ENCODE data around the gene CLNS1A. TPM values are rescaled to one million over a fixed set of nuclear protein-coding genes. Genes with fewer than 3 reads are reported as not detected.
"Not testable (repeated sequence)": the region's sequence is repeated elsewhere in the genome, so short reads cannot be mapped to it uniquely, and the experiment has no call there.

The CLNS1A gene
- total RNA-seq, 2 experiments from 2014 or later, result 99.9 to 103 TPM

- POLR2A ChIA-PET; H3K36me3 Mint-ChIP-seq (ENCODE audit: low read depth); H3K9me3 Mint-ChIP-seq (ENCODE audit: insufficient read depth); H3K4me3 Mint-ChIP-seq; H3K27me3 Mint-ChIP-seq (ENCODE audit: low read depth); H3K4me1 Mint-ChIP-seq (ENCODE audit: low read depth); DNase-seq; ATAC-seq; H3K27ac Mint-ChIP-seq: not testable (repeated sequence)
- CTCF ChIA-PET, result interaction anchor here (1.0 kb wide), 1 partner anchor 27 kb away, joined by 3 read pairs; no protein-coding TSS in a partner anchor
Observed at GRCh38 chr11:77575428-77575827, 62.2 kb downstream of the CLNS1A start.

GRCh38 chr11:77570896-77571295 lies 66.7 kb downstream of the CLNS1A start:
- POLR2A ChIA-PET; H3K4me3 Mint-ChIP-seq; ATAC-seq; DNase-seq; CTCF ChIA-PET; H3K4me1 Mint-ChIP-seq (ENCODE audit: low read depth); H3K9me3 Mint-ChIP-seq (ENCODE audit: insufficient read depth); H3K27me3 Mint-ChIP-seq (ENCODE audit: low read depth); H3K27ac Mint-ChIP-seq; H3K36me3 Mint-ChIP-seq (ENCODE audit: low read depth): not testable (repeated sequence)

GRCh38 chr11:77569676-77570070 lies 67.9 kb downstream of the CLNS1A start:
- Mint-ChIP-seq H3K36me3 (ENCODE audit: low read depth) (no peaks in the 10 kb centered on the region), H3K27me3 (ENCODE audit: low read depth) (peaks cover 4% of the 10 kb centered on the region), H3K27ac (no peak overlapping the region), H3K4me1 (ENCODE audit: low read depth) (no peaks in the 10 kb centered on the region), H3K4me3 (no peak overlapping the region), H3K9me3 (ENCODE audit: insufficient read depth) (peaks cover 3% of the 10 kb centered on the region)
- POLR2A ChIA-PET, result no interaction called here
- ATAC-seq, result no peak
- DNase-seq, result no peak
- CTCF ChIA-PET, result interaction anchor here (1.1 kb wide), 1 partner anchor 21 kb away, joined by 5 read pairs; no protein-coding TSS in a partner anchor

- no peak overlapping the region for H3K4me3 Mint-ChIP-seq
- no peak for ATAC-seq
- H3K9me3 Mint-ChIP-seq (ENCODE audit: insufficient read depth), result peaks cover 3% of the 10 kb centered on the region
- peaks cover under 1% of the 10 kb centered on the region for H3K36me3 Mint-ChIP-seq (ENCODE audit: low read depth)
- H3K27me3 Mint-ChIP-seq (ENCODE audit: low read depth), result peaks cover 8% of the 10 kb centered on the region
- CTCF ChIA-PET, result interaction anchor here (1.1 kb wide), 1 partner anchor 21 kb away, joined by 5 read pairs; no protein-coding TSS in a partner anchor
- H3K4me1 Mint-ChIP-seq (ENCODE audit: low read depth), result no peaks in the 10 kb centered on the region
- POLR2A ChIA-PET, result no interaction called here
- no peak overlapping the region for H3K27ac Mint-ChIP-seq
- DNase-seq, result no peak
Observed at GRCh38 chr11:77568916-77569675, 68.5 kb downstream of the CLNS1A start.

- H3K4me3 Mint-ChIP-seq, result no peak overlapping the region
- H3K36me3 Mint-ChIP-seq (ENCODE audit: low read depth), result peaks cover 2% of the 10 kb centered on the region
- CTCF ChIA-PET, result no interaction called here
- H3K27ac Mint-ChIP-seq, result no peak overlapping the region
- POLR2A ChIA-PET, result no interaction called here
- ATAC-seq (no peak), DNase-seq (no peak)
- peaks cover 3% of the 10 kb centered on the region for H3K9me3 Mint-ChIP-seq (ENCODE audit: insufficient read depth)
- H3K27me3 Mint-ChIP-seq (ENCODE audit: low read depth), result peaks cover 8% of the 10 kb centered on the region
- no peaks in the 10 kb centered on the region for H3K4me1 Mint-ChIP-seq (ENCODE audit: low read depth)
Observed at GRCh38 chr11:77568306-77568705, 69.3 kb downstream of the CLNS1A start.

Other genes starting within 250 kb of the CLNS1A start
- 10 to 100 TPM; 85.7 to 91.5 TPM for gene PAK1, start 163.7 kb downstream of the CLNS1A start, total RNA-seq
- gene AQP11, start 47.8 kb downstream of the CLNS1A start, total RNA-seq, result under 1 TPM; 0.21 to 0.39 TPM
- 10 to 100 TPM; 41.1 to 49.1 TPM for gene RSF1, start 182.9 kb upstream of the CLNS1A start, total RNA-seq
- gene AAMDC, start 183.3 kb upstream of the CLNS1A start, total RNA-seq, result 10 to 100 TPM; 12.7 to 13.0 TPM

Measured in activated CD8-positive, alpha-beta T cell treated with anti-CD3 and anti-CD28 coated beads, Interleukin-2, amount 10 ng/mL, durations not matched to agents 7 days and 5 days (primary cell).